ENCODE data around the gene NXT2. TPM values are rescaled to one million over a fixed set of nuclear protein-coding genes. Genes with fewer than 3 reads are reported as not detected.

NXT2 gene
- total and polyA plus RNA-seq, 7 donors: 1.2 to 4.4 (median 2.3) TPM

- H3K36me3 ChIP-seq (ENCODE audit: insufficient read depth in 1 of 2, low read depth in 1 of 2): no peaks in the 10 kb centered on the region
- H3K27me3 ChIP-seq (ENCODE audit: insufficient read depth in 3 of 3, low read length in 2 of 3): peaks cover 0 to 26% (median 0%) of the 10 kb centered on the region in 3 donors
- ATAC-seq (no peak), DNase-seq (no peak)
- H3K4me1 ChIP-seq: no peaks in the 10 kb centered on the region
- intact Hi-C loops (cut with DNase I): no loop called here
- TF ChIP-seq, protein P1, sequence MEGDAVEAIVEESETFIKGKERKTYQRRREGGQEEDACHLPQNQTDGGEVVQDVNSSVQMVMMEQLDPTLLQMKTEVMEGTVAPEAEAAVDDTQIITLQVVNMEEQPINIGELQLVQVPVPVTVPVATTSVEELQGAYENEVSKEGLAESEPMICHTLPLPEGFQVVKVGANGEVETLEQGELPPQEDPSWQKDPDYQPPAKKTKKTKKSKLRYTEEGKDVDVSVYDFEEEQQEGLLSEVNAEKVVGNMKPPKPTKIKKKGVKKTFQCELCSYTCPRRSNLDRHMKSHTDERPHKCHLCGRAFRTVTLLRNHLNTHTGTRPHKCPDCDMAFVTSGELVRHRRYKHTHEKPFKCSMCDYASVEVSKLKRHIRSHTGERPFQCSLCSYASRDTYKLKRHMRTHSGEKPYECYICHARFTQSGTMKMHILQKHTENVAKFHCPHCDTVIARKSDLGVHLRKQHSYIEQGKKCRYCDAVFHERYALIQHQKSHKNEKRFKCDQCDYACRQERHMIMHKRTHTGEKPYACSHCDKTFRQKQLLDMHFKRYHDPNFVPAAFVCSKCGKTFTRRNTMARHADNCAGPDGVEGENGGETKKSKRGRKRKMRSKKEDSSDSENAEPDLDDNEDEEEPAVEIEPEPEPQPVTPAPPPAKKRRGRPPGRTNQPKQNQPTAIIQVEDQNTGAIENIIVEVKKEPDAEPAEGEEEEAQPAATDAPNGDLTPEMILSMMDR (IDR thresholded peaks at IDR 0.05): no peak
- WGBS, 3 donors: 33 to 55% (median 43%) methylated on average over 4 of the region's 4 CpGs
- no peak overlapping the region for H3K4me3 ChIP-seq
- no peak overlapping the region for H3K27ac ChIP-seq
- H3K9me3 ChIP-seq: no peaks in the 10 kb centered on the region
Measured at GRCh38 chrX:109590176-109590575, 53.5 kb downstream of the NXT2 start.

Other genes starting within 250 kb of the NXT2 start
- not detected for gene GUCY2F, start 54.8 kb upstream of the NXT2 start, total RNA-seq
- not detected for gene GUCY2F, start 54.8 kb upstream of the NXT2 start, polyA plus RNA-seq
- under 1 TPM in 2 of 4 donors, not detected in 2; 0.26 to 0.64 TPM for gene KCNE5, start 88.3 kb downstream of the NXT2 start, total RNA-seq
- under 1 TPM; 0.14 to 0.78 (median 0.47) TPM for gene KCNE5, start 88.3 kb downstream of the NXT2 start, polyA plus RNA-seq
- 10 to 100 TPM; 16.4 to 36.0 (median 24.3) TPM for gene ACSL4, start 196.4 kb downstream of the NXT2 start, total RNA-seq
- 10 to 100 TPM; 16.4 to 27.9 (median 20.5) TPM for gene ACSL4, start 196.4 kb downstream of the NXT2 start, polyA plus RNA-seq

Measured in psoas muscle (tissue), 8 donors.